ENCODE results near the gene TRPM2.
A peak's percentile ranks its signal among the peaks of the same experiment; 100 is the strongest.
"Not testable (repeated sequence)": the region's sequence is repeated elsewhere in the genome, so short reads cannot be mapped to it uniquely, and the experiment has no call there.

The TRPM2 gene

GRCh38 chr21:44466996-44467858 is 113.8 kb downstream of the TRPM2 start:
- FAIRE-seq, result no peak

DNA sequence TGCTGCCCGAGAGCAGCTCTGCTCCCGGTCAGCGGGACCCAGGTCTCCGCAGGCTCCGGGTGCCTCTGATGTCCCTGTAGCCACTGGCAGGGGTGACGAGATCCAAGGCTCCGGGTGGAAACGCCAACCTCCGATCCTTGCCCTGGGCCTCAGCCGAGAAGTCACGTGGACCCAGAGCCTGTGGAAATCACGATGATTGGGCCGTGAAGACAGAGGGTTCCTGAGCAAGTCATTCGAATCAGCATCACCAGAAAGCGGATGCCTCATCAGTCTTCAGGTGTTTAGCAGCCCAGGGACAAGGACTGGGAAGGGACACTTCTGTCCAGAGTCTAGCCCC is 114.4 kb downstream of the TRPM2 start:
- no peak for FAIRE-seq

- FAIRE-seq, result no peak
Observed at GRCh38 chr21:44471341-44471740, 117.9 kb downstream of the TRPM2 start.

DNA sequence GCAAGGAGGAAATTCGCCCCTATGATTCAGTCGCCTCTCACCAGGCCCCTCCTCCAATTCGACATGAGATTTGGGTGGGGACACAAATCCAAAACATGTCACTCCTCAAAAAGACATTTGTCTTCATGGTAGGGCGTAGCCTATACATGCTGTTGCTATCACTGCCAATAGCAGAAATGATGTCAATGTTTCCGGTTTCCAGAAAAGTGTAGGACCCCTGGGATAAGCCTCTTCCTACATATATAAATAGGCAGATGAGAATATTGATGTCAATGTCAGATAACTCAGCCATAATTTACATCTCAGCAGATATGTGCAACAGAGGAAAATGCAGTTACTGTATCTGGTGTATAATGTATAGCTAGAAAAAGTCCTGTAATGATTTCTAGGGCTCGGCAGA is 118.6 kb downstream of the TRPM2 start:
- no peak for FAIRE-seq

DNA sequence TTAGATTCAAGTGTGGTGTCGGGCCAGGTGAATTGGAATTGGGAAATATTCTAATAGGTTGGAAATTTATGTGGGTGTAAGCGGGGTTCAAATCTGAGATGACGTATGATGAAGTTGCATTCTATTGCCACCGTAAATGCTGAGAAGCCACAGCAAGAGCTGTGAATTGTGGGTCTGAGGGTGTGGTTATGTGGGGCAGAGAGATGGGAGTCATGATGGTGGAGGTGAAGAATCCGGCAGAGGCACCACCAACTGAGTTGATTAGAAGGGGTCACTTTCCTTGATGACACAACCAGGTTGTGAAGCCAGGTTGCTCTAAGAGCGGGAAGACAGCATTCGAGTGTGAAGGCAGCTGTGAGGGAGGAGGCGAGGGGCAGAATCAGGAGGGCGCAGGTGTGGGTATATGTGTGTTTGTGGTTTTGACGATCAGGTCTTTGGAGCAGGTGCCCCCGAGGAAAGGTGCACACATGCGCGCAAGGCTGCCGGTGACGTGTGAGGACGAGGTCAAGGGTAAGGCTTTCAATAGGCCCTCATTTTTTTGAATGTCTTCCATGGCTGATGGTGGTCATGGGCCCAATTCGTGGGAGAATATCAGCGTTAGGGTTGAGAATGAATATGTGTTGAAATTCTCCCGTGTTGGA is 120.6 kb downstream of the TRPM2 start:
- no peak for FAIRE-seq

DNA sequence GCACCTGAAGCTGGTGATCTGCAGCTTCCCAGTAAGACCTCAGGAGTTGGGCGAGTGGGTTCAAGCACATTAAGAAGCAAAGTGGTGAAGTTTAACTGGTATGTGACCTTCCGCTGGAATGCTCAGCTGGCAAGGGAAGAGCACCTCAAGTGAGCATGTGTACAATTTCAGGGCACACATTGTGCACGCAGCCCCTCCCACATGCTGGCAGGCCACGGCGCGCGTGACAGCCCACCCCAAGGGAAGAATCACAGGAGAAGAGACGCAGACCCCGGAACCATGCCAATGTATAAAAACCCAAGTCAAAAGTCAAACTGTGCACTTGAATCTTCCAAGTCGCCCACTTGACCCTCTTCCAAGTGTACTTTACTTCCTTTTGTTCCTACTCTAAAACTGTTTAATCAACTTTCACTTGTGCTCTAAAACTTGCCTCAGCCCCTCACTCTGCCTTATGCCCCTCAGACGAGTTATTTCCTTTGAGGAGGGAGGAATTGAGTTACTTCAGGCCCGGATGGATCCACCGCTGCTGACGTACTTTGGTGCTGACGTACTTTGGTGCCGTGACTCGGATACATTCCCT is 121.9 kb downstream of the TRPM2 start:
- no peak for FAIRE-seq

DNA sequence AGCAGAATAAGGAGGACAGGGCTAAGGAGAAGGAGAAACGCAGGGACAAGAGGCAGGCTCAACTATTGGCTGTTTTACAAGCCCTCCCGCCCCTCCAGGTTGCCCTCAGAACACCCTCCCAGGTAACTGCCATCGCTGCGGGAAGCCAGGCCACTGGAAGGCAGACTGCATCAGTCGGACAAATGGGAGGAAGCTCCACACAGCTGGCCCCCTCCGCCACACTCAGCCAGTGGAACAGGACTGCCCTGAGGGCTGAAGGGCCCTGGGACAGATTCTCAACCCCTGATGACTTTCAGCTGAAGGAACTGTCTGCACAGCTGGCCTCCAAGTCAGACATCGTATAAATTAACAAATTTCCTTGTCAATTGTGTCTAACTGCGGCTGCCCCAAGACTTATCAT is 123.7 kb downstream of the TRPM2 start:
- no peak for FAIRE-seq

DNA sequence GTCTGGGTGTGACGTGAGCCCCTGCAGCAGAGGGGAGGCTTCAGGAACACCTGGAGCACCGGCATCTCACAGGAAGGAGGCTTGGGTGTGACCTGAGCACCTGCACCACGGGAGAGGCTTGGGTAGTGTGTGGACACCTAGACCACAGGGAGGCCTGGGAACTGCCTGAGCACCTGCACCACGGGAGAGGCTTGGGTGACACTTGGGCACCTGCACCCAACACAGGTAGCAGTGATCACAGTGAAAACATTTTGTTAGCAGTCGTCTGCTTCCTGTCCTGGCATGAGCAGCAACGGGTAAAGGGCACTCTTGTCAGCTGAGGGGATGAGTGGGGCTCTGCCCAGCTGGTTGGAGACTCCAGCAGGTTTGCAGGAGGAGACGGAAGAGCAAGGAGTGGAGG is 124.3 kb downstream of the TRPM2 start:
- FAIRE-seq, result no peak

DNA sequence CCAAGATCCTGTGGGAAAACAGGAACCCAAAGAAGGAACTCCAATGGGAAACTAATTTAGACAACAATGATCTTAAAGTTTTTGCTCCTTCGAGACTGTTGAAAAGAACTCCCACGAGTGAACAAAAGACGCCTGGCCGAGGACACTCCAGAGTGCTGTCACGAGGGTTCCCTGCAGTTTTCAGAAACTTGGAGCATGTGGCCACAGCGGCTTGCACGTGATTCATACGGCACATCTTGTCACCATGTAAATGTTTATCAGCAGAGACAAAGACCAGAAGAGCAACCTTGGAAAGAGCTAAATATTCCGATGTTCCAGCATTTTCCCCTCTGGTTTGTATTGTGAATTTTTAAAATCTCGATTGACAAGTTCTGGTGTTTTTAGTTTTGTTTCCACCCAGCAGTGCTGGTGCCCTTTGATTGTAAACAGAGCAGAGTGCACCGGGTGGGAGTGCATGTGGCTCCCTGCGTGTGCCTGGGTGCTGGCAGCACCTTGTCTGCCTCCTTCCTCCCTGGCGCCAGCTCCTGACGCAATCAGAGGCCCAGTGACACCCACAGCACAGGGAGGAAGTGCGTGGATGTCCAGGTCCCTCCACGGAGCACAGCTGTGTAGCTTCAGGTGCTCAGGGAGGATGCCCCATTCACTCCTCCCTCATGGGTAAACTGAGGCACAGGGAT is 124.8 kb downstream of the TRPM2 start:
- FAIRE-seq, result no peak

- FAIRE-seq, result no peak
Observed at GRCh38 chr21:44478801-44479167, 125.4 kb downstream of the TRPM2 start.

DNA sequence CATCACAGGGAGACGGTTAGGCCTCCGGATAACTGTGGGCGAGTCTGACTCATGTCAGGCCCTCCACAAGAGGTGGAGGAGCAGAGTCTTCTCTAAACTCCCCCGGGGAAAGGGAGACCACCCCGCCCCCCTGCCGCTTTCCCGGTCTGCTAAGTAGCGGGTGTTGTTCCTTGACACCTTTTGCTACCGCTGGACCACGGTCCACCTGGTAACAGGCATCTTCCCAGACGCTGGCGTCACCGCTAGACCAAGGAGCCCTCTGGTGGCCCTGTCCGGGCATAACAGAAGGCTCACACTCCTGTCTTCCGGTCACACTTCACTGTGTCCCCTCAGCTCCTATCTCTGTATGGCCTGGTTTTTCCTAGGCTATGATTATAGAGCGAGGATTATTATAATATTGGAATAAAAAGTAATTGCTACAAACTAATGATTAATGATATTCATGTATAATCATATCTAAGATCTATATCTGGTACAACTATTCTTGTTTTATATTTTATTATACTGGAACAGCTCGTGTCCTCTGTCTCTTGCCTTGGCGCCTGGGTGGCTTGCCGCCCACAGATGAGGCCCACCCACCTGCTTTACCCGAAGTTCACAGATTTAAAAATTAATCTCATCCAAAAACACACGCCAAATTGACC is 126.3 kb downstream of the TRPM2 start:
- FAIRE-seq, result not testable (repeated sequence)

DNA sequence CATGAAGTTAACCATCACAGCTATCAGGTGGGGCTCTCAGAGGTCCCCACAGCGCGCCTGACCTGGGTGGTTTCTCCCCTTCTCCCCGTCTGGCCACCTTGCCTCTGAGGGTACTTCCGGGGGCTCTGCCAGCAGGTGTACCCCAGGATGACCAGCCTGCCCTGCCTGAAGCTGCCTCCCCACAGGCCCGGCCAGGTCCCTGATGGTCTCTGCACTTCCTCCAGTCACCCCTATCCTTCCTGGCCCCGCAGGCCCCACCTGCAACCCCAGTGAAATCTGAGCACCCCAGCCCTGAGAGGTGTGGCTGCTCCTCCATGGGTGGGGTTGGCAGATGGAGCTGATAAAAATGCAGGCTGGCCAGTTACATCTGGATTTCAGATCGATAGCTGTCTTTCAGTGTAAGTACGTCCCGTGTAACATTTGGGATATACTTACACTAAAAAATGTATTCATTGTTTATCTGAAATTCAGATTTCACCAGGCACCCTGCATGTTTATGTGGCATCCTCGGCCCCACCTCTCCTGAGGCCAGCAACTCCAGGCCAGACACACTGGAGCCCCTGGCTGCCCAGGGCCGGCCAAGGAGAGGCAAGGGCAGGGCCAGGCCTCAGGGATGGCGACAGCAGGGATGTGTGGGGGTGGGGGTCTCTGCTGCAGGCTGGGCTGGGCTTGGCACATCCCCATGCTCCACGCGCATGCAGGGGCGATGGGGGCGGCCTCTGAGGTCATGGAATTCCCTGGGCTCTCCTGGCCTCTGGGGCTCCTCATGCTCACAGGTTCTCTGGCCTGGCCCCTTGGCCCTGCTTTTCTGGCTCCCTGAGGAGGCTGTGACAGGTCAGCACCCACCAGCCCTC is 127.0 kb downstream of the TRPM2 start:
- FAIRE-seq, result no peak

- FAIRE-seq, result no peak
Observed at GRCh38 chr21:44482581-44483287, 129.3 kb downstream of the TRPM2 start.

GRCh38 chr21:44483288-44484237 is 130.1 kb downstream of the TRPM2 start:
- FAIRE-seq, result no peak

DNA sequence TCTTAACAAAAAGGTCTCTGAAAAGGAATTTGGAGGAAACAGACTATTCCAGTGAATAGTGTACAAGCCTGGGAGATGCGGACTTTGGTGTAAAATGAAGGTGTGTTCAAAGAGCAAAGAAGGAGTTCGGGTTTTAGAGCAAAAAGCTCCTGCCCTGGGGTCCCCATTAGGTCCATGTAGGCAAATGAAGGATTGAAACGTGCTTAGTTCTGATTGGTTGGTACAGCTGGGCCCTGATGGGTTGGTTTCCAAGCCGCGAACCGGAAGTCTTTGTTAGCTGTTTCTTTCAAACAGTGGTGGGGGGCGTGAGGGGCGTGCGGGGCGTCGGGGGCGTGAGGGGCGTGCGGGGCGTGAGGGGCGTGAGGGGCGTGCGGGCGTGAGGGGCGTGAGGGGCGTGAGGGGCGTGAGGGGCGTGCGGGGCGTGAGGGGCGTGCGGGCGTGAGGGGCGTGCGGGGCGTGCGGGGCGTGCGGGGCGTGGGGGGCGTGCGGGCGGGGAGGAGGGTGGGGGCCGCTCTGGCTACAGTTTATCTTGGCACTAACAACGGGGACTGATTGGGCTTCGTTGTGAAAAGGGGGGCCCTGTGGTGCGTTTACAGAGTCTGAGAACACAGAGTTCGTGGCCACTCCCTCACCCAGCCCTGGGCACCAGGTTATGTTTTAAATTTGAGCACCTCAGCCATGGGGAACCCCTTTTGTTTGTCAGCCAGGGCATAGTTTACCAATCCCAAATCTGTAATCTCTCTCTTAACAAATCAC is 131.3 kb downstream of the TRPM2 start:
- FAIRE-seq, result no peak

GRCh38 chr21:44485254-44485793 is 131.9 kb downstream of the TRPM2 start:
- FAIRE-seq, result no peak

- no peak for FAIRE-seq
Observed at GRCh38 chr21:44485796-44486195, 132.4 kb downstream of the TRPM2 start.

DNA sequence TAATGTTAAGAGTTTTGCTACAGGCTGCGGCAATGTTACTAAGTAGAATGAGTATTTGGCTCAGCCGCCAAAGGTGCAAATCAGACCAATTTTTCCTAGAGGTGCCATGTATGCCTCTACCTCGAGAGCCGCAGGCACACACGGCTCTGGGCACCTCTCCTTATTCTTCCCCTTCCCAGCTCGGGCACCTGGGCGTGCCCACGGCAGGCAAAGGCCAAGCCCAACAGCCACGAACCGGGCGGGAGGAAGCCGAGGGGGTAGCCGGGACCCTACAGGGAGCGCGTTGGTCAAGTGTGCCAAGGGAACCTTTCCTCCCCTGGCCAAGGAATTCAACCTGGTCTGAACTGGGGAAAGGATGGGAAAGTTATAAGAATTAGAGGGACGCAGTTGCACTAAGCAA is 132.9 kb downstream of the TRPM2 start:
- no peak for FAIRE-seq

- peak; percentile 33 for FAIRE-seq
Observed at GRCh38 chr21:44487831-44488230, 134.4 kb downstream of the TRPM2 start.
